SK-MEL-5 (cell line): ENCODE data around the gene MAGEC1. TPM values are rescaled to one million over a fixed set of nuclear protein-coding genes. Genes with fewer than 3 reads are reported as not detected.

Experiments
- total RNA-seq: library from RNA; depleted of rRNA; stranded (reverse); fragments of >200 nt; shearing (Covaris generic); gene quantifications from 2 replicates; pipeline ENCODE4 v1.2.3, GENCODE V29; 2014; rRNA removed

MAGEC1 gene
- total RNA-seq, 1 experiment from 2014 or later = 2.7 TPM

Other genes with a start within 250 kb of the MAGEC1 start
- not detected in 2 replicates for gene SPANXD, start 205.2 kb upstream of the MAGEC1 start, total RNA-seq
- gene MAGEC3, start 65.6 kb upstream of the MAGEC1 start, total RNA-seq = 0.21 TPM in 1 of 2 replicates, not detected in the other